ENCODE data around the gene KRT84.

The KRT84 gene

GRCh38 chr12:52352951-52353350, 32.5 kb downstream of the KRT84 start:
- no peaks in the 10 kb centered on the region for H3K27me3 ChIP-seq (ENCODE audit: insufficient read depth, poor library complexity, severe bottlenecking)
- H3K4me3 ChIP-seq (replicated peaks; ENCODE audit: insufficient read depth, low read length) = no peak overlapping the region
- no peak for DNase-seq (ENCODE audit: low read depth in 1 of 2, low spot score in 1 of 2)
- H3K27ac ChIP-seq (replicated peaks) = no peak overlapping the region
- TF ChIP-seq POLR2AphosphoS5 (IDR thresholded peaks at IDR 0.05; ENCODE audit: low read depth) = no peak
- no peak for TF ChIP-seq REST (IDR thresholded peaks at IDR 0.05; ENCODE audit: insufficient replicate concordance, low read depth)
- TF ChIP-seq GABPA (IDR thresholded peaks at IDR 0.05; ENCODE audit: low read depth) = no peak
- TF ChIP-seq CTCF (IDR thresholded peaks at IDR 0.05; ENCODE audit: insufficient read depth, low read length) = no peak
- TF ChIP-seq SPI1 (IDR thresholded peaks at IDR 0.05; ENCODE audit: borderline replicate concordance, low read depth) = no peak

DNA sequence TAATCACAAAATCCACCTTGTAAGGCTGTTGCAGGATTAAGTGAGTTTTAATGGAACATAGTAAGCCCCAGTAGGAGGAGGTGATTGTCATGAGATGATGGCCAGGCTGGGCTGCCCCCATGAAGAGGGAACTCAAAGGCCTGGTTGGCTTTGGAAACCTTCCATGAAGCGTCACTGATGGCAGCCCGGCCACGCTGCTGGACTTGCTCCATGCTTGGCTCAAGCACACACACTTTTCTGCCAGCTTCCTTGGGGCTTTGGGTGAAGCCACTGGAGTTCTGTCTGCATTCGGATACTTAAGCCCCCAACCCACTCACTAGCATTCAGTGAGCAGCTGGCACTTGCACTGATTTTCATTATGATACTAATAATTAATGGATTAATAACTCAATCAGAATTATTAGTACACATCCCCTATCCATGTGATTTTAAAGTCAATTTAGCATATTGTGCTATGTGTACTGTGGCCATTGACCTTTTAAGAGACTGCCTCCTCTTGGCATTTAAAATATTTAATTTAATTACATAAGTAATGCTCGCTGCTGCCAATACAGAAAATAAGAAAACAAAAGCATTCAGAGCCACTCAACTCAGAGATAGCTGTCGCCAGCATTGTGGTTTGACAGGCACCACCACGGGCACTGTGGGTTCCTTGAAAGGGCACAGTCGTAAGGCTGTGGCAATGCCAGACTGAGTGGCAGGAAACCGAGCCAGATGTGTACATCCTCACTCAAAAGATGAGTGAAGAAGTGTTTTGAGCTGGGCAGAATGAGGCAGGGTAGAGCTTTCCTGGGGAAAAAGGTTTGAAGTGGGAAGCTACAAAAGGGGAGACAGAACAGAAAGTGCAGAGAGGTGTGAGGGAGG, 34.0 kb downstream of the KRT84 start:
- Histone ChIP-seq H3K27ac (replicated peaks) (no peak overlapping the region), H3K4me3 (replicated peaks; ENCODE audit: insufficient read depth, low read length) (no peak overlapping the region), H3K27me3 (ENCODE audit: insufficient read depth, poor library complexity, severe bottlenecking) (no peaks in the 10 kb centered on the region)
- no peak for DNase-seq (ENCODE audit: low read depth in 1 of 2, low spot score in 1 of 2)
- no peak for TF ChIP-seq POLR2AphosphoS5 (IDR thresholded peaks at IDR 0.05; ENCODE audit: low read depth)
- TF ChIP-seq CTCF (IDR thresholded peaks at IDR 0.05; ENCODE audit: insufficient read depth, low read length) = no peak
- TF ChIP-seq REST (IDR thresholded peaks at IDR 0.05; ENCODE audit: insufficient replicate concordance, low read depth) = no peak
- no peak for TF ChIP-seq SPI1 (IDR thresholded peaks at IDR 0.05; ENCODE audit: borderline replicate concordance, low read depth)
- no peak for TF ChIP-seq GABPA (IDR thresholded peaks at IDR 0.05; ENCODE audit: low read depth)

GRCh38 chr12:52350786-52351185, 34.7 kb downstream of the KRT84 start:
- TF ChIP-seq SPI1 (IDR thresholded peaks at IDR 0.05; ENCODE audit: borderline replicate concordance, low read depth) (no peak), REST (IDR thresholded peaks at IDR 0.05; ENCODE audit: insufficient replicate concordance, low read depth) (no peak), CTCF (IDR thresholded peaks at IDR 0.05; ENCODE audit: insufficient read depth, low read length) (no peak), POLR2AphosphoS5 (IDR thresholded peaks at IDR 0.05; ENCODE audit: low read depth) (no peak), GABPA (IDR thresholded peaks at IDR 0.05; ENCODE audit: low read depth) (no peak)
- no peak for DNase-seq (ENCODE audit: low read depth in 1 of 2, low spot score in 1 of 2)
- Histone ChIP-seq H3K27me3 (ENCODE audit: insufficient read depth, poor library complexity, severe bottlenecking) (no peaks in the 10 kb centered on the region), H3K4me3 (replicated peaks; ENCODE audit: insufficient read depth, low read length) (no peak overlapping the region), H3K27ac (replicated peaks) (no peak overlapping the region)

All from HL-60 (cell line).